HG03108 (cell line): ENCODE results near the gene WWOX.
"Not testable (repeated sequence)": the region's sequence is repeated elsewhere in the genome, so short reads cannot be mapped to it uniquely, and the experiment has no call there.

ENCODE experiments used
- ATAC-seq: cut with Tn5 transposase; IDR thresholded peaks from one replicate; pipeline ENCODE4 v1.9.1; 2021; ENCODE audit warnings: moderate library complexity; ENCODE audit not compliant: unreplicated experiment

WWOX gene

DNA sequence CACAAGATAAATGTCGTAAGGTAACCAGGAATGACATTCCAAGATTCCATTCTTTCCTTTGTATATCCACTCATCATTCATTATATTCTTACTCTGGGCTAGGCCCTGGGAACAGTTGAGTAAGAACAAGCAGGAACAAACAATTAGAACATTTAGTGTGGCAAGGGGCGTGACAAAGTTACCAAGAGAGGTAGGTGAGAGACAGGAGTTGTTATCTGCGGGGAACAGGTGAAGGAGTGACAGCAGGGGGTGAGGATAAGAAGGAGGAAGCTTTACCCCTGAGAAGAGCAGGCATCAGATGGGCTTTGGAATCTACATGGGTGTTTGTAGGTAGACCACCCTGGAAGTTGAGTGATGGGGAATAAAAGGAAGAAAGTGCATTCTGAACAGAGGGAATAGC is 568.9 kb downstream of the WWOX start:
- no peak for ATAC-seq

DNA sequence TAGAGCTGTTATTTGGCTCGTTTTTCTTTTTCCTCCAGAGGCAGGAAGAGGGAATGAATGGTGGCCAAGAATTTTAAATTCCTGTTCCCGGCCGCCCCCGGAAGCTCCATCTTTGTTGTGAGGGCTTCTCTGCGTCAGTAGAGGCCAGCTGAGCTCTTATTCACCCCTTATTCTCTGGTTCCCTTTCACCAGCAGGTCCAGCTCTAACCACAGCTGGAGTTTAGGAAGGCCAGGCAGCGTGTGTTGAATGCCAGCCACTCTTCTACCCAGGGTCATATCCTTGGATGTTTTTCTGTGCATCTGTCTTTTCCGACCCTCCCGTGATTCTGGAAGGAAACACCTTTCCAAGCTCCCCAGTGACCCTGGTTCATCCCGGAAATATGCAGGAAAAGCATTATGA is 570.5 kb downstream of the WWOX start:
- ATAC-seq = no peak

DNA sequence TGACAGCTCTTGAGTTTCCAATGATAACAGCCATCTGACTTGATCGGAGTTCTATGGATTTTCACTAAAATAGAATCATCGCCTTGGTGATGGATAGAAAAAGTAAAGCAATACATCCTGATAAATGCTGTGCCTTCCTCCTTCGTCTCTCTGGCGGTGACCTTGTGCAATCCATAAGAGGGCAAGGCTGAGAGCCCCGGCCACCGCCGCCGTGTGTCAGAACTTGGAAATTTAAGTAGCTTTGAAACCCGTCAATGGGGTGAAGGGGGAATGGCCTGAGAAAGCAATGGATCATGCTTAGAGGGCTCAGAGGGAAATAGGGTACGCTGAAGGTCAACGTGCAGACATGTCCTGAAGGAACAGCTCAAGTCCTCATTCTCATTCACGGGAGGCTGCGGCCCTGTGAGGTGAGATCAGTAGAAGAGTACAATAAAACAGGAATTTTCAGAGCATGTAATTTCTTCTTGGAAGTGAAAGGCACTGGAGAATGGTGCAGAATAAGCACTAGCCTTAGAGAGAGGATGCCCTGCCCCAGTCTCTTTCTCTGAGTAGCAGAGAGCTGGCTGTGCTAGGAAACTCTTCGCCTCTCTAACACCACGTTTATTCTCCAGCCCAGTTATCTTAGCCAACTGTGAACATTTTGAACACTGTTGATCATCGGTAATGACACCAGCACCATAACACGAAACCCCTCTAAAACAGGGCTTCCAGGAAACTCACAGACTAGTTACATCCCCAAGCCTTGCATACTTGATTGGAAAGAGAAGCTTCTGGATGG is 573.5 kb downstream of the WWOX start:
- ATAC-seq = no peak

DNA sequence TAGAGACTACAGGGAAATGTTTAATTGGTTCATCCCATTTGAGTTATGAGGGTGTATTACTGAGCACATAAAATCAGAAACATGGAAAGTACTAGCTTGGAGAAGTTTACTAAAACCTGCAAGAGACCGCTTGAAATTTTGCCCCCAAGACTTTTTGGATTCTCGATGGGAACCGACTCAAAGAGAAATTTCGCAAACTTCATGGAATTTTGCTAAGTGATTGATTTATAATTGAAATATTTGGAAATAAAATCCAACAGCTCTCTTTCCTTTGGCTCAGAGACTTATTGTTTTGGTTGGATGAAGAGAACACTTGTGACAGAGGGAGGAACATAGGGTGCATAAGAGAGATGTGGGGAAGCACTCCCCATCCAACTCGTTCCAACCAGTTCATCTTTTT is 574.4 kb downstream of the WWOX start:
- no peak for ATAC-seq

DNA sequence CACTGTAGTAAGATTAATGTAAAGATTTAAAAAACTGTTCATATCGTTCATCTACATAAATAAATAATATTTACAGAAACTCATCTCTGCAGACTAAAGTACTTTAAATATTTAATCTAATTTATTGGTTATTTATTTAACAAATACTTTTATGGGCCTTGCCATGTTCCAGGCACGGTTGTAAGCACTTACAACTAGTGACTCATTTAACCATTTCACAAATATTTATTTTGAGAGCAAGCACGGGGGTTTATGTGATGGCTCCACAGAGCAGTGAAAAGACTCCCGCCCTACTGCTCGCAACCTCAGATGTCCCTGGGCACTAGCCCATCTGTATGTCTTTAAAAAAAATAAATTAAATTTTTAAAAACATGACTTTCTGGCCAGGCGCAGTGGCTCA is 575.9 kb downstream of the WWOX start:
- no peak for ATAC-seq

DNA sequence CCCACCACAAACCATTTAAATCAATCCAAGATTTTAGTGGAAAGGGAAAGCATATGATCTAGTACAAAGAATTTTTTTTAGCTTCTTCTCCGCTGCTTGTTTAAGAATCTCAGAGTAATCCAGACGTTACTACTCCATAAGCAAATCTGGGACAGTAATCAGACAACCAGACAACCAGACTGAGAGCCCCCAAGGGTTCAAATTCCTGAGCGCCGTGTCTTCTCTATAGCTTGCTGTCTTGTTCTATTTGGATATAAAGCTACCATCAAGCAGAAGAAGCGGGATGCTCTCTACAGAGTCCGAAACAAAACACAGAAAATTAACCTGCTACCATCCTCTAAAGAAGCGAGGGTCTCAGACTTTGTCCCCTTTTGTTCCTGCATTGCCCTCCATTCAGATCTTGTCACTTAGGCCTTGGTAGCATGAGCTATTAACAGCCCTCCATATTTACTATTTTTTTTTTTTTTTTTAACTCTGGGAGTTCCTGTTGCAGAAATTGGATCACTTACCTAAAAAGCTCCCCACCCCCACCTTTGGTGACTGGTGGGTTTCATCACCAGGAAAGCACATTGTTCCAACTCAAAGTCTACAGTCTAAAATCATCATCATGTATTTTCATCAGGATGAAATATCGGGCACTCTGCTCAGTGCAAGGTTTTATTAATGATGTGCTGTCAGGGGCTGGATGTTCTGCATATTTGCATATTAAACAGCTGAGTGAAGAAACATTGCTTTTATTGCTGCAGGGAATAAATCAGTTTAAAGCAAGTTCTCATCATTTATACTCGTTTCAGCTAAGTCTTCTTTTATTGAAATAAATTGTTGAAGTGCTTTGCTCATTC is 576.7 kb downstream of the WWOX start:
- ATAC-seq = no peak

DNA sequence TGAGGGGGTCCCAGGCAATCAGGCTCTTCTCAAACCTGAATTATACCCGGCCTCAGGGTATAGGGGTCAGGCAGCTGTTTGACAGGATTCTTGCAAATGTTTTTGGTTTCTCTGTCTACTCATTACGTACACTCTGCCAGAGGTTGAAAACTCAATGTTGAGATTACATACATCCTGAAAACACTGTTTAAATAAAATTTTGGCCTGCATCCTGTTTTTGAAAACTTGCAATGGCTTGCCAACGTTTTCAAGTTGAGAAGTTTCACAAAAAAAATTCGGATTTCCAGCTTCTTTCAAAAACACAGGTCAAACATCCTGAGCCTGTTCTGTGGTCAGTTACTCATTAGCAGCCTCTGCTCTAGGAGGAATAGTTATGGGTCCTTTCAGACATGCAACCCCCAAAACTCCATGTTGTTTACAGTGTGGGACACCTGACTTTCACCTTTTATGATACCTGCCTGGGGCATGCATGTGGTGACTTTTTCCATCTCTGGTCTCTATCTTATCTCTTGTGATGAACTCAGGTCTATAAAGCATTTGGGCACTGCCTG is 577.8 kb downstream of the WWOX start:
- ATAC-seq = no peak

DNA sequence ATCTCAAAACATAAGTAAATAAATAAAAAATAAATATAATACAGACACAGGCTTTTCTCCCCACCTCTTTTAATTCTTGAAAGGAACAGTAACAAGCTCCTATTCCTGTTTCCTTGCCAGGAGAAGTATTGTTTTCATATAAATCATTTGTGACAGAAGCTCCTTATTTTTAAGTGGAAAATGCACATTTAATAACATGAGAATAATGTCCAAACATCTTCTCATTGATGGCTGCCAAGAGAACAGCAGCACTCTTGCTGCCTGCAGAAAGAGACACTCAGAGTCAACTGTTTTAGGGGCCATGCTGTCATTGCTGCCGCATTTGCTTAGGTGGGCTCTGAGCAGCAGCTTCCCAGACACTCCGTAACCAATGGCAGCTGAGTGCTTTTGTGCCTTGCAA is 580.1 kb downstream of the WWOX start:
- no peak for ATAC-seq

DNA sequence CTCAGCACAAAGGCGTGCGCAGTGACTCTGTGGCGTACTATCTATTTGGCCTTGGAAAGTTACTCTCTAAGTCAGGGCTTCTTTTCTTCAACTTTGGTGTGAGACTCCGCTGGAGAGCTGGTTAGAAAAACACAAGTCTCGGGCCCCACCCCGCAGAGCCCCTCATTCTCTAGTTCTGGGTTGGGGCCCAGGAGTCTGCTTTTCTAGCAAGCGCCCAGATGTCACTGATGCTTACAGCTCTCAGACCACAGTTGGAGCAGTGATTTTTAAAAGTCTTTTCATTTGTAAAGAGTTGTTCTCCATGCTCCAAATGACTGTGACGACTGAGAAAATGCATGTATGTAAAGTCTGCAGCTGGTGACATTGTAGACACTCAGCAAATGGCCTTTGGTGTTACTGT is 582.3 kb downstream of the WWOX start:
- no peak for ATAC-seq

DNA sequence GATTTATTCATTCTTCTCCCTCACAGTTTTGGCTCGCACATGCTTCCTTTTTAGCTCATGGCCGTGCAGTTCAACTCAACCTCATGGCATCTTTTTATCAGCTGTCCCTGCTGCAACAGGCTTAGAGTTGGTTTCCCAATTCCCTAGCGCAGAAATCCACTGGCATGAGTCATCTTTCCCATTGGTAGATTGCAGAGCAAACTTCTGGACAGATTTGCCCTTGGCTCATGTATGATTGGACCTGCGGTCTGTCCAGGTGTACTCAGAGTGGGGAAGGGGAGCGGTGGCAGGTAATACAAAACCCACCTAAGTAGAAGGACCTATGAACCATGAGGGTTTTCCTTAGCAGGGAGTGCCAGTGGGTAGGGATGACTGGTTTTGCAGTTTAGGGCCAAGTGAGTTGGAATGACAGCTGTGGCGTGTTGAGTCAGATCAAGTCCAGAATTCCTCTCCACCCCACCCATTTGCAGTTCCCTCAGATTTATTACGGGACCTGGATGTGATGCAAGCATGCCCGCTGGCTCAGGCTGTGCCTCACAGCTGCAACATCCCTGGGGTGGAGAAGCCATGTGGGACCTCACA is 584.7 kb downstream of the WWOX start:
- ATAC-seq = no peak

DNA sequence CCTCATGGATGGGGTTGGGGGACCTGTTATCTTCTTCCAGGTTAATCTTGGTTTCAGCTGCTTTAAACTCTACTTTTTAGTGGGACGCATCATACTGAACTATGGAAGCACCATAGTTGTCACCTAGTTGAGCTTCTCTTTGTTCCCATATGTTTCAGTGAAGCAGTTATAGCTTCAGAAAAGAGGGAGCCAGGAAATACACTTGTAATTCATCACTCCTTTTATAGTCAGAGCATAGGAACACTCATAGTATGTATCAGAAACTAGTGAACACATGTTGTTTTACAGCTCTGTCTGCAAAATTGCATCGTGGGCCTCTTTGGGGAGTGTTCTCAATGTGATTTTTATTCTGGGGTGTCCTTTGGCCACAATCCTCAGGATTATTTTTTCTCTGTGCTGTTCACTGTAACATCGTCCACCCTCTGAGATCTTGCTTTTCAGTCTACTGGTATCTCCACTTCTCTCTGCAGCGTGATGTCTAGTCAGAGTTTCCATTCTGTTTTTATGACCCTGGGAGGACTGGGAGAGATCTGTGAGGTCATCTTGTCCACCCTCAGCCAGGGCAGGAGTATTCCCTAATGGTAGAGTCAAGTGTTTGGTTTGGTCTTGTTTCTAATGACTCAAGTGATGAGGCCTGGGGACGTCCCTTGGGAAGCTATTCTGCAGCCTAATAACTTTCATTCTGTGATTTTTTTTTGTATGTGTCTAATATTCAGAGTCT is 585.4 kb downstream of the WWOX start:
- ATAC-seq = no peak

DNA sequence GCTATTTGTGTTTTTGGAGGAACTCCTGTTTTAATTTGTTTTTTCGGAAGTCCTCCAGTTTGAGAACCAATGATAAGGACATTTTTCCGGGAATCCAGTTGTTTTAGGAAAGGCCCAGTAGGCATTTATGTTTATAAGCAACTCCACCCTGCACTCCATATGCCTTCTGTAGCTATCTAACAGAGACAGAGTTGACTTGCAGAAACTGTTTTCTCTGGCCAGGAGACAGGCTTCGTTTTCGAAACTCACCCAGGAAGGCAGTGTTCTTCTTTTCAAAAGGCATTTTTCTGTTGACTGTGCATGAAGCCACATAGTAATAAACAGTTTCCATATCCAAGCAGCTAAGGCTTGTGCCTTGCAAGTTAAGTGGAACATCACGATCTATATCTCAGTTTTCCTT is 587.1 kb downstream of the WWOX start:
- ATAC-seq = no peak

DNA sequence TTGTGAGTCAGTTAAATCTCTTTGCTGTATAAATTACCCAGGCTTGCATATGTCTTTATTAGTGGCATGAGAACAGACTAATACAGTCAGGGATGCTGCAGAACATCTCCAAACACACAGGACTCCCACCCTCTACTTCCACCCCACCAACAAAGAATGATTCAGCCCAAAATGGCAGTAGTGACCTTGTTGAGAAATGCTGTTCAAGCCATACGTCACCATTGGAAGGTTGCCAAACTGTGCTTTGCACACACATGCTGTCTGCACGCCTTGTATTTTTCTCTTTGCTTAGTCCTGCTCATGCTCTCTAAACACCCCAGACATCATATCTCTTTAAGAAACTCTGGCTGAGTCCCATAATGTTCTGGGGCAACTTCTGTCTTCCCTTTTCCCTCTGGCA is 589.6 kb downstream of the WWOX start:
- no peak for ATAC-seq

DNA sequence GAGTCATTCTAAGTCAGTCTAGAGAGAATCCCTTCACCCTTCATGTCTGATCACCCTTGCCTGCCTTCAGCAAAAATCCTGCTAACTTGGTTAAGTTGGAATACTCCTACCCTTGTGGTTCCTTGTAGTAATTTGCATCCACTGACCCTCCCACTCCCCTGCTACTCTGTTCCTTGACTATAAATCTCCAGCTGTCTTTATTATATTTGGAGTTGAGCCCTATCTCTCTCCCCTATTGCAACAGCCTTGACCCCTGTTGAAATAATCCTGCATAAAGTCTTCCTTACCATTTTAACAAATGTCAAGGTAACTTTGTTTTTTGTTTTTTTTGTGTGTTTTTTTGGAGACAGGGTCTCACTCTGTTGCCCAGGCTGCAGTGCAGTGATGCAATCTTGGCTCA is 590.1 kb downstream of the WWOX start:
- ATAC-seq = no peak

DNA sequence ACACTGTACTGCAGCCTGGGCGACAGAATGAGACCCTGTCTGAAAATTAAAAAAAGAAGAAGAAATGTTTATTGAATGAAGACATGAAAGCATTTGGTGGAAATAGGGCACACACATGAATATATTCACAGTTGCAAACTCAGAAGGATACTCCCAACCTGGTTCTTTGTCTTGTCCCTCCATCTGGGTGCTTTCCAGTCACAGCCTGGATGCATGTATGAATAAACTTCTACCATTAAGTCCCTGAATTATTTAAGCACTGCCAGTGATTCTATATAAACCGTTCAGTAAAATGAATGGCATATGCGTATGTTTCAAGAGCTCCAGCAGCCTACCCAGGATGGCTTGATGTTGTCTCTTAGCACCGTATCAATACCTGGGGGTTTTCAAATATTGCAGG is 591.1 kb downstream of the WWOX start:
- no peak for ATAC-seq

DNA sequence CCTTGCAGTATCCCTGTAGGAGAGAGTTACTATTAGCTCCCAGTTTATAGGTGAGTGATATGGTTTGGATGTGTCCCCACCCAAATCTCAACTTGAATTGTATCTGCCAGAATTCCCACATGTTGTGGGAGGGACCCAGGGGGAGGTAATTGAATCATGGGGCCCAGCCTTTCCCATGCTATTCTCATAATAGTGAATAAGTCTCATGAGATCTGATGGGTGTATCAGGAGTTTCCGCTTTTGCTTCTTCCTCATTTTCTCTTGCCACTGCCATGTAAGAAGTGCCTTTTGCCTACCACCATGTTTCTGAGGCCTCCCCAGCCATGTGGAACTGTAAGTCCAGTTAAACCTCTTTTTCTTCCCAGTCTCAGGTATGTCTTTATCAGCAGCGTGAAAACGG is 592.3 kb downstream of the WWOX start:
- not testable (repeated sequence) for ATAC-seq

DNA sequence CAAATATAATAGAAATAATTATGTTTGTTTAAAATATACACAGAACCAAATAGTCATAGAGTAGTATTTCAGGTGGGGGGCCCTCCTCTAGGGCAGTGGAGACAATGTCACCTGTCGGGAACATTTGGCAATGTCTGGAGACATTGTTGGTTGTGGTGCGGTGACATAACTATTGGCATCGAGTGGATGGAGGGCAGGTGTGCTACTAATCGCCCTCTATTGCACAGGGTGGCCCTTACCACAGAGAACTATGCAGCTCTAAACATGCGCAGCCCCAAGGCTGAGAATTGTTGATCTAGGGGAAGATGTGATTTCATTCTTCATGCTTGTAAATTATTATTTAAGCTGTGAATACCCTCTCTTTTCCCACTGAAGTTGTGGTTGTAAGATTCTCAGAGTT is 594.0 kb downstream of the WWOX start:
- ATAC-seq = no peak

DNA sequence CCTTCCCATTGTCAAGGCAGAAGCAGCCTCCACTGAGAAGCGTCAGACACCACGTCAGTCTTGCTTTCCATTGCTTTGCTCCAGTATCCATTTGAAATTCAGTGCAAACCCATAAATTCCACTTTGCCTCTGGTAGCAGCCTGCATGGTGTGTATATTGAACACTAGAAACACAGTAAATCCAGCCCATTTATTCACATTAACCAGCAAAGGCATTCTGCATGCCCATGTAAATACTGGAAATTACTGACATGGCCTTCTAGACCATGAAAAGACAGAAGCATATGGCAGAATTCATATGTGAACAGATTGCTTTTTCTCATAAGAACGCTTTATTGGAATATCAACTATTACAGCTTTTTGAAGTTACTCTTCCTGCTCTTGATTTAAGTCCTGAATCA is 595.0 kb downstream of the WWOX start:
- ATAC-seq = no peak

DNA sequence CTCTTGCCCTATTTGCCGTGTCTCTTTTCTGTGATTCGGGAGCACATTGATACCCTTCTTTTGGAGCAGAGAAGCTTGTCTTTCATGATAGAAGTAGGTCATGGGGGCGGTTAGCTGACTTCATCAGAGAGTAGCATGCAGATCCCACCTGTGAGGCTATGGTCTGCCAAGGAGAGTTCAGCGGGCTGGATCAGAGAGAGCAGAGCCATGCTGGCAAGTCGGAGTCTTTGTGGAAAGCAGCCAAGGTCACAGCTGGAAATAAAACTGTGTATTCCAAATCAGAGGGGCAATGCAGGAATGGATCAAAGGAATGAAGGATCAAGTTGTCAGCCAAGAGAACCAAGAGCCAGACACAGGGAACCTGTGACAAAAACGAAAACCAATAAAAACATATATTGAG is 595.9 kb downstream of the WWOX start:
- ATAC-seq = no peak

DNA sequence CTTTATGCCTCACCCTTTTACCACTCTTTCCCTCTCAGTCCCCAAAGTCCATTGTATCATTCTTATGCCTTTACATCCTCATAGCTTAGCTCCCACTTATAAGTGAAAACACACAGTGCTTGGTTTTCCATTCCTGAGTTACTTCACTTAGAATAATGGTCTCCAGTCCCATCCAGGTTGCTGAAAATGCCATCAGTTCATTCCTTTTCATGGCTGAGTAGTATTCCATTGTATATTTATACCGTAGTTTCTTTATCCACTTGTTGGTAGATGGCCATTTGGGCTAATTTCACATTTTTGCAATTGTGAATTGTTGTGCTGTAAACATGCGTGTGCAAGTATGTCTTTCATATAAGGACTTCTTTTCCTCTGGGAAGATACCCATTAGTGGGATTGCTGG is 597.3 kb downstream of the WWOX start:
- no peak for ATAC-seq

DNA sequence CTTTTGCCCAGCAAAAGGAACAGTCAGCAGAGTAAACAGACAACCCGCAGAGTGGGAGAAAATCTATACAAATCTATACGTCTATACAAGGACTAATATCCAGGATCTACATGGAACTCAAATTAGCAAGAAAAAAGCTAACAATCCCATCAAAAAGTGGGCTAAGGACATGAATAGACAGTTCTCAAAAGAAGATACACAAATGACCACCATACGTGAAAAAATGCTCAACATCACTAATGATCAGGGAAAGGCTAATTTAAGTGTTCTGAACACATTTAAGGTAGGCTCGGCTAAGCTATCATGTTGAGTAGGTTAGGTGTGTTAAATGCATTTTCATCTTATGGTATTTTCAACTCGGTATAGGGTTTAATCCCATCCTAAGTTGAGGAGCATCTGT is 598.0 kb downstream of the WWOX start:
- no peak for ATAC-seq
